Astrocyte (in vitro differentiated cells and primary cell): ENCODE data around the gene PRKAG2. TPM values are rescaled to one million over a fixed set of nuclear protein-coding genes. Genes with fewer than 3 reads are reported as not detected.

Source experiments
- DNase-seq: peaks from one replicate; pipeline ENCODE4 v3.0.0-alpha.2; 2010; ENCODE audit warnings: low read depth
- FAIRE-seq: peaks from 2 replicates; lab custom pipeline; 2011; peaks lifted over from hg19 to GRCh38; lab: Jason Lieb, UNC
- H2AFZ ChIP-seq: 2 replicates; pipeline ENCODE4 v1.6.0; 2012; ENCODE audit warnings: low read depth, low read length, inconsistent platforms
- H3K27ac ChIP-seq: 2 replicates; pipeline ENCODE4 v1.5.1; 2011; ENCODE audit warnings: low read depth, low read length, inconsistent platforms
- H3K27me3 ChIP-seq: 2 replicates; pipeline ENCODE4 v1.6.0; 2011; ENCODE audit warnings: low read length, inconsistent platforms; ENCODE audit not compliant: insufficient read depth
- H3K36me3 ChIP-seq: 2 replicates; pipeline ENCODE4 v1.5.1; 2011; ENCODE audit warnings: low read length, inconsistent platforms; ENCODE audit not compliant: insufficient read depth
- H3K4me1 ChIP-seq: 2 replicates; pipeline ENCODE4 v1.5.1; 2011; ENCODE audit warnings: low read length, inconsistent platforms; ENCODE audit not compliant: insufficient read depth
- H3K4me2 ChIP-seq: 2 replicates; pipeline ENCODE4 v1.6.0; 2012; ENCODE audit warnings: low read length, inconsistent platforms
- H3K4me3 ChIP-seq: 2 replicates; pipeline ENCODE4 v1.5.1; 2011; ENCODE audit warnings: low read depth, mild to moderate bottlenecking, low read length, inconsistent platforms; ENCODE audit not compliant: insufficient read depth
- H3K79me2 ChIP-seq: 2 replicates; pipeline ENCODE4 v1.6.0; 2012; ENCODE audit warnings: mild to moderate bottlenecking, low read length, inconsistent platforms; ENCODE audit not compliant: insufficient read depth
- H3K9ac ChIP-seq: 2 replicates; pipeline ENCODE4 v1.6.0; 2012; ENCODE audit warnings: mild to moderate bottlenecking, low read length, inconsistent platforms
- H3K9me3 ChIP-seq: 2 replicates; pipeline ENCODE4 v1.5.1; 2012; ENCODE audit warnings: low read depth, mild to moderate bottlenecking, low read length, inconsistent platforms; ENCODE audit not compliant: insufficient read depth
- H4K20me1 ChIP-seq: 2 replicates; pipeline ENCODE4 v1.6.0; 2012; ENCODE audit warnings: low read length, inconsistent platforms; ENCODE audit not compliant: insufficient read depth
- H3K27ac Mint-ChIP-seq: one replicate; pipeline ENCODE4 v1.8.0; 2021; ENCODE audit warnings: mild to moderate bottlenecking, mixed read lengths; ENCODE audit not compliant: unreplicated experiment
- H3K27me3 Mint-ChIP-seq: one replicate; pipeline ENCODE4 v1.8.0; 2021; ENCODE audit warnings: low read depth, mixed read lengths; ENCODE audit not compliant: unreplicated experiment
- H3K36me3 Mint-ChIP-seq: one replicate; pipeline ENCODE4 v1.8.0; 2021; ENCODE audit warnings: low read depth, mixed read lengths; ENCODE audit not compliant: unreplicated experiment
- H3K4me1 Mint-ChIP-seq: one replicate; pipeline ENCODE4 v1.8.0; 2021; ENCODE audit warnings: low read depth, mixed read lengths; ENCODE audit not compliant: unreplicated experiment
- H3K4me3 Mint-ChIP-seq: one replicate; pipeline ENCODE4 v1.8.0; 2021; ENCODE audit warnings: mild to moderate bottlenecking, moderate library complexity, mixed read lengths; ENCODE audit not compliant: unreplicated experiment
- H3K9me3 Mint-ChIP-seq: one replicate; pipeline ENCODE4 v1.8.0; 2021; ENCODE audit warnings: mild to moderate bottlenecking, mixed read lengths; ENCODE audit not compliant: unreplicated experiment
- EZH2 ChIP-seq: IDR thresholded peaks from 2 replicates; pipeline ENCODE4 v1.6.1; 2012; ENCODE audit warnings: mild to moderate bottlenecking, low read length, inconsistent platforms; ENCODE audit not compliant: insufficient read depth
- total RNA-seq: library from RNA; stranded (reverse); gene quantifications from 2 replicates; pipeline ENCODE4 v1.2.1, GENCODE V29; 2021
- TF ChIP-seq, protein P1 (sequence below): IDR thresholded peaks from 2 replicates; pipeline ENCODE4 v1.5.1; 2011; ENCODE audit warnings: low read depth, mild to moderate bottlenecking, inconsistent platforms, low read length, moderate library complexity; ENCODE audit not compliant: insufficient read depth

The PRKAG2 gene
- total RNA-seq, 1 donor from 2014 or later: 40.7 TPM

DNA sequence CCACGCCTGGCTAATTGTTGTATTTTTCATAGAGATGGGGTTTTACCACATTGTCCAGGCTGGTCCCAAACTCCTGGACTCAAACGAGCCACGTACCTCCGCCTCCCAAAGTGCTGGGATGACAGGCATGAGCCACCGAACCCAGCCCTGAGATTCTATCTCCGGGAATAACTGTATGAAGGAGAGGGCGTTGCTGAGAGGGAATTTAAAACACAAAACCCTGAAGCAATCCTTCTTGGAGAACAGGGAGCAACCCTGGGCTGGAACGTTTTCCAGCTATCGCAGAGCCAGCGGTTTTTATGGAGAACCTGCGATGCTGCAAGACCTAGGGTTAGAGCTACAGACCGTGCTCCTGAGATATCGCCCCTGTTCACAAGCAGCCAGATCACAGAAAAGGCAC lies 144.6 kb downstream of the PRKAG2 start:
- no peaks in the 10 kb centered on the region for H4K20me1 ChIP-seq
- Mint-ChIP-seq H3K27me3 (peaks cover 3% of the 10 kb centered on the region), H3K4me3 (no peak overlapping the region), H3K27ac (no peak overlapping the region), H3K4me1 (peaks cover 12% of the 10 kb centered on the region), H3K36me3 (no peaks in the 10 kb centered on the region), H3K9me3 (no peaks in the 10 kb centered on the region)
- H3K4me1 ChIP-seq: peaks cover 35% of the 10 kb centered on the region
- no peak overlapping the region for H3K4me3 ChIP-seq
- no peaks in the 10 kb centered on the region for H3K79me2 ChIP-seq
- H3K9me3 ChIP-seq: no peaks in the 10 kb centered on the region
- no peak for TF ChIP-seq EZH2
- TF ChIP-seq, protein P1, sequence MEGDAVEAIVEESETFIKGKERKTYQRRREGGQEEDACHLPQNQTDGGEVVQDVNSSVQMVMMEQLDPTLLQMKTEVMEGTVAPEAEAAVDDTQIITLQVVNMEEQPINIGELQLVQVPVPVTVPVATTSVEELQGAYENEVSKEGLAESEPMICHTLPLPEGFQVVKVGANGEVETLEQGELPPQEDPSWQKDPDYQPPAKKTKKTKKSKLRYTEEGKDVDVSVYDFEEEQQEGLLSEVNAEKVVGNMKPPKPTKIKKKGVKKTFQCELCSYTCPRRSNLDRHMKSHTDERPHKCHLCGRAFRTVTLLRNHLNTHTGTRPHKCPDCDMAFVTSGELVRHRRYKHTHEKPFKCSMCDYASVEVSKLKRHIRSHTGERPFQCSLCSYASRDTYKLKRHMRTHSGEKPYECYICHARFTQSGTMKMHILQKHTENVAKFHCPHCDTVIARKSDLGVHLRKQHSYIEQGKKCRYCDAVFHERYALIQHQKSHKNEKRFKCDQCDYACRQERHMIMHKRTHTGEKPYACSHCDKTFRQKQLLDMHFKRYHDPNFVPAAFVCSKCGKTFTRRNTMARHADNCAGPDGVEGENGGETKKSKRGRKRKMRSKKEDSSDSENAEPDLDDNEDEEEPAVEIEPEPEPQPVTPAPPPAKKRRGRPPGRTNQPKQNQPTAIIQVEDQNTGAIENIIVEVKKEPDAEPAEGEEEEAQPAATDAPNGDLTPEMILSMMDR: no peak
- no peak for DNase-seq
- no peak for FAIRE-seq
- no peak overlapping the region for H3K9ac ChIP-seq
- H3K27ac ChIP-seq: no peak overlapping the region
- H3K4me2 ChIP-seq: no peak overlapping the region
- H3K27me3 ChIP-seq: no peaks in the 10 kb centered on the region
- no peaks in the 10 kb centered on the region for H3K36me3 ChIP-seq
- no peak overlapping the region for H2AFZ ChIP-seq

GRCh38 chr7:151731022-151731441 lies 145.9 kb downstream of the PRKAG2 start:
- Histone ChIP-seq H3K4me3 (no peak overlapping the region), H3K4me2 (no peak overlapping the region), H3K36me3 (no peaks in the 10 kb centered on the region), H3K27ac (no peak overlapping the region), H3K4me1 (peaks cover 34% of the 10 kb centered on the region), H3K79me2 (no peaks in the 10 kb centered on the region), H3K9me3 (no peaks in the 10 kb centered on the region), H2AFZ (peak overlapping the region; percentile 14), H3K27me3 (no peaks in the 10 kb centered on the region), H4K20me1 (no peaks in the 10 kb centered on the region), H3K9ac (no peak overlapping the region)
- peaks cover 3% of the 10 kb centered on the region for H3K27me3 Mint-ChIP-seq
- FAIRE-seq (no peak), DNase-seq (no peak)
- no peak overlapping the region for H3K27ac Mint-ChIP-seq
- no peak for TF ChIP-seq EZH2
- TF ChIP-seq, protein P1: no peak
- H3K36me3 Mint-ChIP-seq: no peaks in the 10 kb centered on the region
- no peaks in the 10 kb centered on the region for H3K9me3 Mint-ChIP-seq
- H3K4me3 Mint-ChIP-seq: no peak overlapping the region
- peaks cover 13% of the 10 kb centered on the region for H3K4me1 Mint-ChIP-seq

DNA sequence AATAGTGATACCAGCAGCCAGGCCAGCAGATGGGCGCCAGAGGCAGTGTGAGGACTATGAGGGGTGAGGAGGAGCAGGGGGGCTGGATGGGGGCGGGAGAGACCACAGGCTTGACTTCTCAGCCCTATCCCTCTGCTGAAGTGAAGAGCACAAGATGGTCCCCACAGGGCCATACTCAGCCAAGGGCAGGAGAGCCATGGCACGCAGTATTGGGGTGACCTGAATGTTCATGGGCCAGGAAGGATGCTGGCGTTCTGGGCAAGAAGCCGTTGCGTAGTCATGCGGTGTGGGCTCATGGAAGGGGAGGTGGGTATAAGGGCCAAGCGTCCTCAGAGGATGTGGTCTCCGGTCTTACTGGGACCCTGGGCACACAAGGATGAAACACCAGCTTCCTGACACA lies 146.3 kb downstream of the PRKAG2 start:
- Histone ChIP-seq H3K27ac (no peak overlapping the region), H3K4me2 (no peak overlapping the region), H3K9ac (no peak overlapping the region), H4K20me1 (no peaks in the 10 kb centered on the region), H2AFZ (no peak overlapping the region), H3K4me1 (peaks cover 32% of the 10 kb centered on the region), H3K27me3 (no peaks in the 10 kb centered on the region), H3K9me3 (no peaks in the 10 kb centered on the region), H3K4me3 (no peak overlapping the region), H3K79me2 (no peaks in the 10 kb centered on the region), H3K36me3 (no peaks in the 10 kb centered on the region)
- TF ChIP-seq, protein P1: no peak
- no peak for TF ChIP-seq EZH2
- peaks cover 17% of the 10 kb centered on the region for H3K4me1 Mint-ChIP-seq
- peaks cover 3% of the 10 kb centered on the region for H3K27me3 Mint-ChIP-seq
- H3K36me3 Mint-ChIP-seq: no peaks in the 10 kb centered on the region
- DNase-seq (no peak), FAIRE-seq (no peak)
- H3K9me3 Mint-ChIP-seq: no peaks in the 10 kb centered on the region
- no peak overlapping the region for H3K4me3 Mint-ChIP-seq
- no peak overlapping the region for H3K27ac Mint-ChIP-seq
